ENCODE results near the gene TNFSF18.
A peak's percentile ranks its signal among the peaks of the same experiment; 100 is the strongest.

TNFSF18 gene

DNA sequence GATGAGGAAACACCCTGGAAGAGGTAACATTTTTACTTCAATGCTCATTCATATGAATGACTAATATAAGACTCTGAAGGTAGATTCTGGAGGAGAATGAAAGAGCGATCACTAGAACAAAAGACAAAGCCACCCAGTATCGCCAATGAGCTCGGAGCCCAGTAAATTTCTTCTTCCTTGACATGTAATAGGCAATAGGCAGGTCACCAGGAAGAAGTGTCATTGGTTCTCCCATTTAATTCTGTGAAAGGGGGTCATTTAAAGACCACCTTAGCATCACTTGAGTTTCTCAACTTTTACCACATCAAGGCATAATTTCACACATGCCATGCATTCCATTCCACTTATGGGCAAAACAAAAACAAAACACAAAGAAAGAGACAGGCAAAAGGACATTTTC lies 7.9 kb downstream of the TNFSF18 start:
- FAIRE-seq (peak; percentile 49), DNase-seq (ENCODE audit: insufficient read length, low spot score) (peak; percentile 18)

DNA sequence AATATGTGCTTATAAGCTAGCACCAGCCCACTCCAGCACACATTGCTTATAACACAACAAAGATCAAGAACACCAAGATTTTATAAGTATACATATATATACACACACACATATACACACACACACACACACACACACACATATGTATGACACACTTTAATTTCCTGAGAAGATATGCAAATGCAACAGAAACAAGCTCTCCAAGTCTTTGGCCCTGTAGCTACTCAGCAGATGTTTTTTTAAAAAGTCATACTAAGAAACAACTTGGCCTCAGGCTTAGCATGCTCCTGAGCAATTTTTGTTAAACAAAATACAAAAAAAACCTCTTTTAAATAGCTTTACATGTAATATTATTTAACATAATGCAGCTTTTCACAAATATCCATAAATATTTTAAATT lies 11.1 kb downstream of the TNFSF18 start:
- FAIRE-seq, result no peak
- no peak for DNase-seq (ENCODE audit: insufficient read length, low spot score)

DNA sequence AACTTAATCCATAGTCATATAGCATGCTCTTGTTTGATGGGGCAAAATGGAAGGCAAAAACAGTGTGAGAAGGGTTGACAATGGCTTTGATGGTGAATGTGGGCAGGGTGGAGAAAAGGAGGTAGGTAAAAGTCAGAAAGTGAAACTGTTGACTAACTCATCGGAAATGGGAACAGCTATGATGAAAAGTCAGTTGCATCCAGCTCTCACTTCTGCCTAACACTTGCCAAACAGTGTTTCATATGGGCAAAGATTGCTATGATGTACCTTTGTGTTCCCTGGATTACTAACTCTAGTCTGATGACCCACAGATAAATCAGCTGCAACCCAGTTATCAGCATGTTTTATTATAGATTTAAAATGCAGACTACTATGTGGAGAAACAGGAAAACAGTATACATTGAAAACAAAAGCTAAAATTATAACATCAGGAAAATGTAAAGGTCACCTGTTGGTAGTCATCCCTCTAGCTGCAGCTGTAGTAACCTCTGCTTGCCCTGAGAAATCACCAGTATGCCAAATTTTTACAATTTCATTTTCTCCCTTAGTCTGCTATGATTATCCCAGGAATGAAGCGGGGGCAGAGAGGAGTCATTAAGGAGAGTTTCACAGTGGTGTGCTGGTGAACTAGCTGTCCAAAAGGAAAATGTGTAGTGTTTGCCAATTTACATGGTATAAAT lies 11.7 kb downstream of the TNFSF18 start:
- DNase-seq (ENCODE audit: insufficient read length, low spot score) (no peak), FAIRE-seq (no peak)

DNA sequence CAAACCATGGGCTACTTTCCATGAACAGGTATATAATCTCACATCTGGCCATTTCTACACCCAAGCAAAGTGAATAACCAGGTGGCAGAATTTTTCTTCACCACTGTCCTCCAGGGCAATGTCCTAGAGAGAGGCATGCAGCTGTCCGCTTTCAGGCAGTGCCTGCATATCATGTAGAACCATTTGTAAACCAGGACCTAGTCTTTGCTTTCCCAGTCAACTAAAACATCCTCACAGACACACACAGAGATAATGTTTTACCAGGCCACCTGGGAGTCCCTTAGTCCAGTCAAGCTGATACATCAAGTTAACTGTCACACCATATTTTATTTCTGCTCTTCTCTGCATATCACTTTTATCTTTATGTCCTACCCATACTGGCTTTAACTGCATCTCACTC lies 26.2 kb downstream of the TNFSF18 start:
- no peak for DNase-seq (ENCODE audit: insufficient read length, low spot score)
- no peak for FAIRE-seq

DNA sequence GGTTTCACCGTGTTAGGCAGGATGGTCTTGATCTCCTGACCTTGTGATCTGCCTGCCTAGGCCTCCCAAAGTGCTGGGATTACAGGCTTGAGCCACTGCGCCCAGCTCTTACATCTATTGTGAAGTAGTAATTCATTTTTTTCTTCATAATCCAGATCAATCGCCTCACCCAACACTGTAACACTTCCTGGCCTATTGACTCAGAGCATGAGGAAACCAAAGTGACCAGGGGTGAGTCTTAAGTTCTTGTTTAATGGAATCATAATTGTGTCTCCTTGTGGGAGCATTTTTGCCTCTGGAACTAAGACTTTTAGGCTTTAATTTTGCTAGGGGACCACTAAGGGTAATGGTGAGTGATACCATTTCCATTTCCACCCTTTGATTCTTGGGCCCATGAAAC lies 27.4 kb downstream of the TNFSF18 start:
- no peak for FAIRE-seq
- no peak for DNase-seq (ENCODE audit: insufficient read length, low spot score)

DNA sequence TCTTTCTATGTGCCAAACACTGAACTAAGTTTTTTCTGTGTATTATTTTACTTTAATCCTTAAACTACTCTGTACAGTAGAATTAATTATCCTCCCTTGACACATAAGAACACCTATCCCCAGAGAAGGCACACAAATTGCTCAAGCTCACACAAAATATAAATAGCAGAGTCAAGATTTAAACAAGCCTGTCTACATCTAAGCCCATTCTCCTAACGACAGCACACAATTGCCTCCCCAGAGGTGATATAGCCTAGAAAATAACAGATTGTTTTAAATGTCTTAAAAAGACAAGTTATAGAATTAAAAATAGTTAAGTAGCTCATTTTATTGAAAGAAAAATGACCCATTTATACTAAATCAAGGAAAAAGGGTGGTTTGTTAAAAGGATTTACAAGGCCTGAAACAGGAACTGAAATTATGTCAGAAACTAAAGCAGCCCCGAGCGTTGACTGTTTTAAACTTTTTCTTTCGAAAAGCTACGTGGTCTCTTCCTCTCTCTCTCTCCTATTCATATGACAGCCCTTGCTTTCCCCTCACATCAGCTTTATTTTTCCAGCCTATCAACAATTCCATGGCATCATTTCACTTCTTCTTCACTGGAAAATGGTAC lies 30.5 kb downstream of the TNFSF18 start:
- DNase-seq (ENCODE audit: insufficient read length, low spot score) (no peak), FAIRE-seq (no peak)

DNA sequence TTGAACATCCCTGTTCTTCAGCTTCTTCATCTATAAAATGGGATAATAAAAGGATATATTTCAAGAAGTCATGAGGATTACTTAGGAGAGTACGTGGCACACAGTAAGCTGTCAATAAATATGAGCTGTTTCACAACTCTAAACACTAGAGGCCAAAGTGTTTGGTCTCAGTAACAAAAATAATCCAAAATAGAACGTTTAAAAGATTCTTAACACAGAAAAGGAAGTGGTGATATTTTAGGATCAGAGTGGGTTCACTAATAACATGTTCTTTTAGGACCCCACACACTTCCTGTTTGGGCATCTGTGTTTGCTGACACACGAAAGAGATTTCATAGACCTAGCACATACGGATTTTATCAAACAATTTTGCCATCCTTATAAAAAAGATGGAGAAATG lies 32.9 kb downstream of the TNFSF18 start:
- DNase-seq (ENCODE audit: insufficient read length, low spot score) (no peak), FAIRE-seq (no peak)

- no peak for DNase-seq (ENCODE audit: insufficient read length, low spot score)
- no peak for FAIRE-seq
Observed at GRCh38 chr1:173016419-173016818, 34.3 kb downstream of the TNFSF18 start.

- no peak for DNase-seq (ENCODE audit: insufficient read length, low spot score)
- no peak for FAIRE-seq
Observed at GRCh38 chr1:173015629-173016028, 35.1 kb downstream of the TNFSF18 start.

DNA sequence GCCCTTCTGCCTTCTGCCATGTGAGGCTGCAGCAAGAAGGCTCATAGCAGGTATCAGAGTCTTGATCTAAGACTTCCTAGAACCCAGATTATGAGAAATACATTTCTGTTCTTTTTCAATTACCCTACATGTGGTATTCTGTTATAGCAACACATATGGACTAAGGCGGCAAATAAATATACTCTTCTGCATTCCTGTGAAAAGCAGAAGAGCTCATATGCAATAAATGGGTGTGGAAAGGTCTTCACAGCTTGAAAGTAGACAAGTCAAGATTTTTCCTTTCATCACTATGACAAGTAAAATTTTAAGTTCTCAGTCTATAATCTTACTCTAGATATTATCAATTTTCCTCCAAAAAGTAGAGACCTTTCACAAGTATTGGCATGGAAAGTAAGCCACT lies 36.6 kb downstream of the TNFSF18 start:
- DNase-seq (ENCODE audit: insufficient read length, low spot score) (no peak), FAIRE-seq (no peak)

DNA sequence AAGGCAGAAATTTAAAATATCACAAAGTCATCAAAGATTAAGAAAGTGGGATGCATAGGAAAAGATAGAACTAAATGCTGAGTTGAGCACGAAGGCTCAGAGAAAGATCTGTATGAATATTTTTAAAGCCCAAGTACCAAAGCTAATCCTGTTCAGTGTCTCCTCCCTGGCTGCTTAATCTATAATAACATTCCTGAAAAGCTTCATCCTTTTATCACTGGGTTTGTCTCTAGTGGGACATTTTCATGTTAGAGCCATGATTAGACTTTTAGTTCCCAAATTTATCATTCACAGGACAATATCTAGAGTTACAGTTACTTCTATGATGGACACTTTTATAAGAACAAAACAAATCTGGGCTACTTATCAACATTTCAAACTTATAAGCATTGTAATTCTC lies 38.6 kb downstream of the TNFSF18 start:
- no peak for FAIRE-seq
- no peak for DNase-seq (ENCODE audit: insufficient read length, low spot score)

GRCh38 chr1:173009597-173009996 lies 41.1 kb downstream of the TNFSF18 start:
- no peak for FAIRE-seq

GRCh38 chr1:173005196-173005864 lies 45.4 kb downstream of the TNFSF18 start:
- DNase-seq (ENCODE audit: insufficient read length, low spot score), result no peak
- no peak for FAIRE-seq

More at GRCh38 chr1:173009597-173009996, 41.1 kb downstream of the TNFSF18 start:
- no peak for DNase-seq (ENCODE audit: insufficient read length, low spot score)

- FAIRE-seq (no peak), DNase-seq (ENCODE audit: insufficient read length, low spot score) (no peak)
Observed at GRCh38 chr1:173002891-173003838, 47.6 kb downstream of the TNFSF18 start.

DNA sequence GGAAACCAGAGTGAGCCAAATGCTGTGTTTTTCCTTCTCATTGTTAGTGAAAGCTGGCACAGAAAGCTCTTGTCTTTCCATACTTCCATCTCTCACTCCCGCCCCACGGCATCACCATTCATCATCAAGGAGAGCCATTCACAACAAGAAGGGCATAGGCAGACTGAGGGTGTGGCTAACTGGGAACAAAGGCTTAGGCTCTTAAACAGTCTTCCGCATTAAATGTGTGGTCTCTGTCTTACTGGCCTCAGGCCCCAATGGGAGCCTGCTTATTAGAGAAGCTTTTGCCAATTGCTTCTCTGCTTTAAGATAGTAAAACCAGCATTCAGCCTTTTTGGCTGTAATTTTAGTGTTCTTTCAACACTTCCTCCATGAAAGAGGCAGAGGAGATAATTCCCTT lies 51.4 kb downstream of the TNFSF18 start:
- no peak for FAIRE-seq
- DNase-seq (ENCODE audit: insufficient read length, low spot score), result no peak

- DNase-seq (ENCODE audit: insufficient read length, low spot score) (no peak), FAIRE-seq (no peak)
Observed at GRCh38 chr1:172997941-172998361, 52.8 kb downstream of the TNFSF18 start.

DNA sequence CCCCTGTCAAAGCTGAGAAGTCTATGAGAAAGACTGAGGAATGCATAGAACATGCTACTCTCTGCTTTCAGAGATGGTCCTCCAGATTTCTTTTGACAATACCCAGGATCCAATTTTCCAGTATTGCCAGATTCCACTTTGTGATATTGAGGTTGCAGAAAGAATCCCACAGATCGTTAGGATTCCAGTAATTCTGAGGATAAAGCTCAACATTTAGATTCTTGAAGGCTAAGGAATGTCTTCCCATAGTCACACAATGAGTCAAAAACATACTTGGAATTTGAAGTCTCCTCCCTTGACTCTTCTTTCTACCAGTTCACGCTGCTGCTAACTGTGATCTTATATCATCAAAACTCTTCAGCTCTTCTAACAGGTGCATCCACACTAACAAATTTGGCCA lies 57.1 kb downstream of the TNFSF18 start:
- FAIRE-seq (no peak), DNase-seq (ENCODE audit: insufficient read length, low spot score) (peak; percentile 30)

DNA sequence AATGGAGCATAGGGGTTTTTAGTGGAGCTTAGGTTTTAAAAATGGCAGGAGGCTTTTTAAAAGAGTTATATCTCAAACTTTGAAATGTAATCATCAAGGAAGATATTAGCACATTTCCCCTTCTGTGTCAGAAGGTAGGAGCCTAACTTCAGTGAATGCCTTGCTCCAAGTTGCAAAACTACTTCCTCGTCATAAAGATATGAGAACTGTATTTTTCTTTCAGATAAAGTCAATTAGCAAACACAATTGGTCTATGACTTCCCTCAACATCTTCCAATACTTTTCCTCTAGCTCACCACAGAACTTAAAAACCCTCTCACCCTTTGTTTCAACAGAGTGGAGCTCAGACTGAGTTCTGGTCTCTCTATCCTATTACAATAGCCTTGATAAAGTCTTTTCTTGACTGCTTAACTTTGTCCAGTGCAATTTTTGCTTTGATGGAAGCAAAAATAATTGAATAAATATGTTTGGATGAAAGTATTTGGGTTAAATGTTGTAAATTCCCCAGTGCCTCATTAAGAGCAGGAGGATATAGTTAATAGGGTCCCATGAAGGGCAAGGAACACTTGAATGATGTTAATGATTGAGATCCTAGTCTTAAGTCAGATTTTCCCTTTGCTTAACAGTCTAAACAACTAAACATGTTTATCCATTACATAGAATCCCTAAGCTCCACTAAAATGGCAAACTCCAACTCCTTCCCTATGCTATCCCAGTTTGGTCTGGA lies 58.9 kb downstream of the TNFSF18 start:
- FAIRE-seq (no peak), DNase-seq (ENCODE audit: insufficient read length, low spot score) (no peak)

DNA sequence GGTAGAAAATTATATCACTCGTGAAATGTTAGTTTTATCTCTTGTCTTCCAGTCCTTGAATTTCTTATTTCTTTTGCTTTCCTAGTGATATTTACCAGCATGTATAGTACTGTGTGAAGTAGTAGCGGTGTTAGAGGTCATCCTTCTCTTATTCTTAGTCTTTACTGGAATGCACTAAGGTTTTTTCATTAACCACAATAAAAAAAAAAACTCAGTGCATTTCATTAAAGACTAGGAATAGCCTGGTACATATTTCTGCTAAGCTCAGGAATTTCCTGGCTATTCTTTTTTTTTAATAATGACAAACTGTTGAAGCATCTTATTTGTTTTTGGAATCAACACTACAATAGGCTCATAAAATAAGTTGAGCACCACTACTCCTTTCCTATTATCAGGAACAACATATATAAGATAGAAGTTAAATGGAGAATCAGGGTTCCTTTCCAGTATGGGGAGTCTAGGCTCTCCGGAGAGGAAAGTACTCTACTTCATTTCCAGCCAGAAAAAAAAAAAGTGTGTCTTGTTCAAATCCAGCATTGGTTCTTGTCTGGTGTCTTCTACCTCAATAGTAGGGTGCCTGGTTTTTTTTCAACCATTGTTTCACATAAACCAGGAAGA lies 60.0 kb downstream of the TNFSF18 start:
- FAIRE-seq, result no peak

More for the DNA sequence above, 60.0 kb downstream of the TNFSF18 start:
- peak; percentile 50 for DNase-seq (ENCODE audit: insufficient read length, low spot score)
